HG02763 (cell line): ENCODE results near the gene ERICH4.
"Not testable (repeated sequence)": the region's sequence is repeated elsewhere in the genome, so short reads cannot be mapped to it uniquely, and the experiment has no call there.

Experiments used
- ATAC-seq: cut with Tn5 transposase; IDR thresholded peaks from one replicate; pipeline ENCODE4 v1.9.1; 2021; ENCODE audit warnings: mild to moderate bottlenecking, moderate library complexity; ENCODE audit not compliant: unreplicated experiment

ERICH4 gene

GRCh38 chr19:41476583-41476982 lies 33.6 kb downstream of the ERICH4 start:
- ATAC-seq = no peak

GRCh38 chr19:41478171-41478570 lies 35.2 kb downstream of the ERICH4 start:
- ATAC-seq = no peak

GRCh38 chr19:41478875-41479756 lies 36.2 kb downstream of the ERICH4 start:
- no peak for ATAC-seq

- ATAC-seq = no peak
These were observed 36.8 kb downstream of the ERICH4 start for GRCh38 chr19:41479757-41480191.

- no peak for ATAC-seq
These were observed 37.4 kb downstream of the ERICH4 start for GRCh38 chr19:41480336-41480735.

GRCh38 chr19:41484822-41485221 lies 41.9 kb downstream of the ERICH4 start:
- ATAC-seq = no peak

GRCh38 chr19:41486953-41487352 lies 44.0 kb downstream of the ERICH4 start:
- not testable (repeated sequence) for ATAC-seq

GRCh38 chr19:41492843-41493242 lies 49.9 kb downstream of the ERICH4 start:
- no peak for ATAC-seq
